Omental fat pad (tissue), 4 donors: Measurements from ENCODE around the gene ARPC4. TPM values are rescaled to one million over a fixed set of nuclear protein-coding genes. Genes with fewer than 3 reads are reported as not detected.

Source experiments
- ATAC-seq: fragments of 150-250 bp; one replicate; pipeline ENCODE4 v1.9.1; 2016; ENCODE audit warnings: mild to moderate bottlenecking, moderate library complexity; ENCODE audit not compliant: low FRiP score
- DNase-seq: peaks from one replicate; pipeline ENCODE4 v3.0.0-alpha.2; 2019; ENCODE audit warnings: low spot score
- total RNA-seq, 4 donors: library from RNA; depleted of rRNA; stranded (reverse); fragments of >200 nt; gene quantifications; one replicate each; pipeline ENCODE4 v1.1.0, GENCODE V29; 2016
- TF ChIP-seq, protein P1 (sequence below), 3 donors: fragments of 450-650 bp; IDR thresholded peaks; one replicate each; pipeline ENCODE4 v1.5.1; 2016 to 2017; ENCODE audit warnings: antibody characterized with exemption in 3 of 3, mild to moderate bottlenecking in 3 of 3, moderate library complexity in 2 of 3

The ARPC4 gene
- total RNA-seq, 4 donors from 2014 or later = 99.0 to 141 (median 122) TPM

DNA sequence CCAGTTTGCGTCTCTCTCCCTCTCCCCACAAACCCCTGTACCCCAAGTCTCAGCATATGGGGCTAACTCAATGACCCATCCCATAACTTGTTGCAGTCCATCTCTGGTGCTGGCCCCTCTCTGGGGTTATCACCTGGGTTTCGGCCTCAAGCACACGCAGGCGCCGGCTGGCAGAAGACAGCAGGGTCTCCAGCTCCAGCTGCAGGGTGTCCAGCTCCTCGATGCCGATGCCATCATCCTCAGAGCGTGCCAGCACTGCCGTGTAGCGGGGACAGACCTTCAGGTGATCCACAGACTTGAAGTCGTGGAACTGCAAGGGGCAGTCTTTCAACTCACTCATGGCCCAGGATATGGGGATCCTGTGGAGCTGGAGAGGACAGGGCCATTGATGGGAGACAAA is 1.8 kb upstream of the ARPC4 start:
- no peak for DNase-seq
- ATAC-seq = no peak
- TF ChIP-seq, protein P1, sequence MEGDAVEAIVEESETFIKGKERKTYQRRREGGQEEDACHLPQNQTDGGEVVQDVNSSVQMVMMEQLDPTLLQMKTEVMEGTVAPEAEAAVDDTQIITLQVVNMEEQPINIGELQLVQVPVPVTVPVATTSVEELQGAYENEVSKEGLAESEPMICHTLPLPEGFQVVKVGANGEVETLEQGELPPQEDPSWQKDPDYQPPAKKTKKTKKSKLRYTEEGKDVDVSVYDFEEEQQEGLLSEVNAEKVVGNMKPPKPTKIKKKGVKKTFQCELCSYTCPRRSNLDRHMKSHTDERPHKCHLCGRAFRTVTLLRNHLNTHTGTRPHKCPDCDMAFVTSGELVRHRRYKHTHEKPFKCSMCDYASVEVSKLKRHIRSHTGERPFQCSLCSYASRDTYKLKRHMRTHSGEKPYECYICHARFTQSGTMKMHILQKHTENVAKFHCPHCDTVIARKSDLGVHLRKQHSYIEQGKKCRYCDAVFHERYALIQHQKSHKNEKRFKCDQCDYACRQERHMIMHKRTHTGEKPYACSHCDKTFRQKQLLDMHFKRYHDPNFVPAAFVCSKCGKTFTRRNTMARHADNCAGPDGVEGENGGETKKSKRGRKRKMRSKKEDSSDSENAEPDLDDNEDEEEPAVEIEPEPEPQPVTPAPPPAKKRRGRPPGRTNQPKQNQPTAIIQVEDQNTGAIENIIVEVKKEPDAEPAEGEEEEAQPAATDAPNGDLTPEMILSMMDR (IDR thresholded peaks at IDR 0.05) = no peak

DNA sequence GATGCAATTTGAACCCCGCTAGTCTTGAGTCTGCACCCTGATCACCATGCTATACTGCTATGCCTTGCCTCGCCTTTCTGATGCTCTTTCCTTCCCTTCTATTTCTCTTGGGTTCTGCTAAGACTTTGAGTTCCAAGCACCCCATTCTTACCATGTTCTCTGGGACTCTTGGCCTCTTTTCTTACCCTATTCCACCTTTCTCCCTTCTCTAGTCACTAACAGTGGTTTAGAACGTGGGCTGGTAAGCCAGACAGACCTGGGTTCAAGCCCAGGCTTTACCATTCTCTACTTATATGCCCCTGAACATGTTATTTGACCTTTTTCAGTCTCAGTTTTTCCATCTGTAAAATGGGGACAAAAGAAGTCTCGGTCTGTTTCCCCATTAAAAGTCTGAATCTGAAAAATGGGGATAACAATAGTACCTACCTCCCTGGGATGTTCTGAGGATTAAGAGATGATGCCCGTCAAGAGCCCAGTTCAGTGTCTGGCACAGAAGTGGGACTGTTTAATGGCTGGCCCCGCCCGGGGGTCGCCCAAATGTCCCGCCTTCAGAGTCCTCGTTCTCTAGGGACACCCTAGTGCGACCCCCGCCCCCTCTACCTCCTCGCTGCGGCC is 985 bp upstream of the ARPC4 start:
- no peak for DNase-seq
- ATAC-seq = no peak
- TF ChIP-seq, protein P1 (IDR thresholded peaks at IDR 0.05) = no peak

DNA sequence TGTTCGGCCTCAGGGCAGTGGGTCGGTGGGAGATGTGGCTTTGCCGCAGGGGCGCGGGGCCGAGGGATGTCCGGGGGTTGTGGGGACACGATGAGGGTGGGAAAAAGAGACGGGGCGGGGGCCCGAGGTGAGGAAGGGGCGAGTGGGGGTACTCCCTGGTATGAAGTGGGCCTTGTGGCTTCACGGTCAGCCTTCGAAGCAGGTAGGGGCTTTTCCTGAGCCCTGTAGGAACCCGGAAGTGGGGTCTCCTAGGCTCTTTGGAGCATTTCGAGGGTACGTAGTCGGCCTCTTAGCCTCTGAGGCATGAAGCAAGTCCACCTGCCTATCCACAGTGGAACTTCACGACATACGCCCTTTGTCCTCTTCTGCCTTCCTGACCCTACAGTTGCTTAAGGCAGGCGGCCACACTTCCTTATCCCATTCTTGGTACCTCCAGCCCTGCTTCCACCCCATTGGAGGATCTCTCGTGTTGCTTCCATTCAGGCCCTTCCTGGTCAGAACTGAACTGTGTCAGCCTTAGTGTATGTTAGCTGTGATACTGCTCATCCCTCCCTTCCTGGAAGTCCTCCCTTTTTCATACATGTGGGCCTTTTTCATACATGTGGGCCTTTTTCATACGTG is 389 bp downstream of the ARPC4 start:
- TF ChIP-seq, protein P1 (IDR thresholded peaks at IDR 0.05) = no peak
- DNase-seq = no peak
- ATAC-seq = peak; percentile 13

DNA sequence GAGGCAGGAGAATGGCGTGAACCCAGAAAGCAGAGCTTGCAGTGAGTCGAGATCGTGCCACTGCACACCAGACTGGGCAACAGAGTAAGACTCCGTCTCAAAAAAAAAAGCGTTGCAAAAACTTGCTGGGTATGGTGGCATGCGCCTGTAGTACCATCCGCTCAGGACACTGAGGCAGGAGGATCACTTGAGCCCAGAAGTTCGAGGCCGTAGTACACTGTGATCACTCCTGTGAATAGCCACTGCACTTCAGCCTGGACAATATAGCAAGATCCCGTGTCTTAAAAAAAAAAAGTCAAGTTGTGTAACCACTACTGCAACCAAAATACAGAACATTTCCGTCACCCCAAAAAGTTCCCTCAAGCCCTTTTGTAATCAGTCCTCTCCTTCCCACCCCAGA is 1.5 kb downstream of the ARPC4 start:
- ATAC-seq (no peak), DNase-seq (no peak)
- TF ChIP-seq, protein P1 (IDR thresholded peaks at IDR 0.05) = no peak

DNA sequence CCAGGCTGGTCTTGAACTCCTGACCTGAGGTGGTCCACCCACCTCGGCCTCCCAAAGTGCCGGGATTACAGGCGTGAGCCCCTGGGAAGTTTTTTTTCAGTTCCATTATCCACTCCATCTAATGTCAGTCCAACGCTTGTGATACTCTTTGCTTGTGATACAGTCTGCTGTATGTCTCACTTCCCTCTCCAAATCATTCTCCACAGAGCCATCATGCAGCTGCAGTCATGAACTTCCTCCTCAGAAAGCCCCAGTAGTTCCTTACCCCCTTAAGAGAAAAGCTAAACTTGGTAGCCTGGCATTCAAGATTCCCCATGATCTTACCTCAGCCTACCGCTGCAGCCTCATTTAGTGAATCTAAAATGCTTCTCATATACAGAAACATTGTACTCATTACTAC is 2.3 kb downstream of the ARPC4 start:
- DNase-seq = no peak
- TF ChIP-seq, protein P1 (IDR thresholded peaks at IDR 0.05) = no peak
- no peak for ATAC-seq

DNA sequence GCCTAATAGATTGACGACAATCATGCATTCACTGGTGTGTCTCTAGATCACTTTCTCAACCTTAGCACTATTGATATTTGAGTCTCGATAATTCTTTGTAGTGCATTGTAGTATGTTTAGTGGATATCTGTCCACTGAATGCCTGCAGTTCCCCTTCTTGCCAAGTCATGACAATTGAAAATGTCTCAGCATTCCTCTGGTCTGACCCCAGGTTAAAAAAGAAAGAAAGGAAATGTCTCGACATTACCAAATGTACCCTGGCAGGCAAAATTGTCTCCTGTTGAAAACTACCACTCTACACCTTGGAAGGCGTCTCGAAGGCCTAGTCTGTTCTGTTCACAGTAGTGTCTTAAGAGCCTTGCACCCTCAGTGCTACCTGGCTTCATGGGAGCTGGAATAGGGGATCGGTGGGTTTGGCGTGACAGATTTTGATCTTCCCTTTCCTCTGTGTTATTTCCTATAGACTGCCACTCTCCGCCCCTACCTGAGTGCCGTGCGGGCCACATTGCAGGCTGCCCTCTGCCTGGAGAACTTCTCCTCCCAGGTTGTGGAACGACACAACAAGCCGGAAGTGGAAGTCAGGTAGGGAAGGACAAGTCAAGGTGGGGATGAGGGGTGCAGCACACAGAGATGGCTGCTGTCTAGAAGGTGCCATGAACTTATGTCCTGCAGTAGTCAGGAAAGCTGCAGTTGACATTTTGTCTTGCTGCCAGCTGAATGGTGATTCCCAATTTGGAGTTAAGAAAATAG is 4.5 kb downstream of the ARPC4 start:
- TF ChIP-seq, protein P1 (IDR thresholded peaks at IDR 0.05) = no peak
- no peak for ATAC-seq
- DNase-seq = no peak
